ENCODE measurements around the gene NCR2. TPM values are rescaled to one million over a fixed set of nuclear protein-coding genes. Genes with fewer than 3 reads are reported as not detected.

The NCR2 gene
- total RNA-seq, 1 donor from 2014 or later = not detected

- H3K27me3 ChIP-seq = peaks cover 45% of the 10 kb centered on the region
- no peak for TF ChIP-seq CTCF (IDR thresholded peaks at IDR 0.05)
- H3K36me3 ChIP-seq = no peaks in the 10 kb centered on the region
- H3K9me3 ChIP-seq = no peaks in the 10 kb centered on the region
- H3K4me1 ChIP-seq = no peaks in the 10 kb centered on the region
- H3K4me3 ChIP-seq = no peak overlapping the region
- H3K27ac ChIP-seq = no peak overlapping the region
- ATAC-seq (no peak), DNase-seq (no peak)
- intact Hi-C loops (cut with DNase I) = no loop called here
Measured at GRCh38 chr6:41315203-41315602, 20.2 kb upstream of the NCR2 start.

- Histone ChIP-seq H3K27ac (no peak overlapping the region), H3K4me1 (no peaks in the 10 kb centered on the region), H3K27me3 (peaks cover 40% of the 10 kb centered on the region), H3K36me3 (no peaks in the 10 kb centered on the region), H3K4me3 (no peak overlapping the region), H3K9me3 (no peaks in the 10 kb centered on the region)
- DNase-seq = no peak
- intact Hi-C loops (cut with DNase I) = no loop called here
- ATAC-seq = no peak
- no peak for TF ChIP-seq CTCF (IDR thresholded peaks at IDR 0.05)
Measured at GRCh38 chr6:41315943-41316620, 19.3 kb upstream of the NCR2 start.

GRCh38 chr6:41318261-41318653 is 17.2 kb upstream of the NCR2 start:
- DNase-seq (no peak), ATAC-seq (no peak)
- TF ChIP-seq CTCF (IDR thresholded peaks at IDR 0.05) = no peak
- Histone ChIP-seq H3K27ac (no peak overlapping the region), H3K4me3 (no peak overlapping the region), H3K27me3 (peaks cover 26% of the 10 kb centered on the region), H3K36me3 (no peaks in the 10 kb centered on the region), H3K9me3 (no peaks in the 10 kb centered on the region), H3K4me1 (no peaks in the 10 kb centered on the region)
- intact Hi-C loops (cut with DNase I) = no loop called here

- intact Hi-C loops (cut with DNase I) = no loop called here
- Histone ChIP-seq H3K9me3 (no peaks in the 10 kb centered on the region), H3K4me3 (peak overlapping the region; percentile 30), H3K27ac (no peak overlapping the region), H3K27me3 (peaks cover 19% of the 10 kb centered on the region), H3K4me1 (no peaks in the 10 kb centered on the region), H3K36me3 (no peaks in the 10 kb centered on the region)
- ATAC-seq (peak; percentile 100), DNase-seq (peak; percentile 94)
- peak; percentile 100 for TF ChIP-seq CTCF (IDR thresholded peaks at IDR 0.05)
Measured at GRCh38 chr6:41318654-41319565, 16.5 kb upstream of the NCR2 start.

- no peaks in the 10 kb centered on the region for H3K36me3 ChIP-seq
- H3K9me3 ChIP-seq = no peaks in the 10 kb centered on the region
- DNase-seq (no peak), ATAC-seq (no peak)
- no peak for TF ChIP-seq CTCF (IDR thresholded peaks at IDR 0.05)
- intact Hi-C loops (cut with DNase I) = no loop called here
- no peak overlapping the region for H3K27ac ChIP-seq
- H3K4me3 ChIP-seq = no peak overlapping the region
- H3K27me3 ChIP-seq = peaks cover 19% of the 10 kb centered on the region
- H3K4me1 ChIP-seq = no peaks in the 10 kb centered on the region
Measured at GRCh38 chr6:41321183-41321582, 14.2 kb upstream of the NCR2 start.
